ENCODE measurements around the gene EFHC1.
"Not testable (repeated sequence)": the region's sequence is repeated elsewhere in the genome, so short reads cannot be mapped to it uniquely, and the experiment has no call there.

The EFHC1 gene, protein sequence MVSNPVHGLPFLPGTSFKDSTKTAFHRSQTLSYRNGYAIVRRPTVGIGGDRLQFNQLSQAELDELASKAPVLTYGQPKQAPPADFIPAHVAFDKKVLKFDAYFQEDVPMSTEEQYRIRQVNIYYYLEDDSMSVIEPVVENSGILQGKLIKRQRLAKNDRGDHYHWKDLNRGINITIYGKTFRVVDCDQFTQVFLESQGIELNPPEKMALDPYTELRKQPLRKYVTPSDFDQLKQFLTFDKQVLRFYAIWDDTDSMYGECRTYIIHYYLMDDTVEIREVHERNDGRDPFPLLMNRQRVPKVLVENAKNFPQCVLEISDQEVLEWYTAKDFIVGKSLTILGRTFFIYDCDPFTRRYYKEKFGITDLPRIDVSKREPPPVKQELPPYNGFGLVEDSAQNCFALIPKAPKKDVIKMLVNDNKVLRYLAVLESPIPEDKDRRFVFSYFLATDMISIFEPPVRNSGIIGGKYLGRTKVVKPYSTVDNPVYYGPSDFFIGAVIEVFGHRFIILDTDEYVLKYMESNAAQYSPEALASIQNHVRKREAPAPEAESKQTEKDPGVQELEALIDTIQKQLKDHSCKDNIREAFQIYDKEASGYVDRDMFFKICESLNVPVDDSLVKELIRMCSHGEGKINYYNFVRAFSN

GRCh38 chr6:52419809-52420667, at the start of gene EFHC1:
Gene EFHC1 (plus strand): TSS chr6:52420342. CDS start chr6:52420411, 69 bp downstream.
- DNase-seq, result peak; percentile 97

GRCh38 chr6:52371656-52372191, 48.4 kb upstream of the EFHC1 start:
- DNase-seq, result peak; percentile 51

DNA sequence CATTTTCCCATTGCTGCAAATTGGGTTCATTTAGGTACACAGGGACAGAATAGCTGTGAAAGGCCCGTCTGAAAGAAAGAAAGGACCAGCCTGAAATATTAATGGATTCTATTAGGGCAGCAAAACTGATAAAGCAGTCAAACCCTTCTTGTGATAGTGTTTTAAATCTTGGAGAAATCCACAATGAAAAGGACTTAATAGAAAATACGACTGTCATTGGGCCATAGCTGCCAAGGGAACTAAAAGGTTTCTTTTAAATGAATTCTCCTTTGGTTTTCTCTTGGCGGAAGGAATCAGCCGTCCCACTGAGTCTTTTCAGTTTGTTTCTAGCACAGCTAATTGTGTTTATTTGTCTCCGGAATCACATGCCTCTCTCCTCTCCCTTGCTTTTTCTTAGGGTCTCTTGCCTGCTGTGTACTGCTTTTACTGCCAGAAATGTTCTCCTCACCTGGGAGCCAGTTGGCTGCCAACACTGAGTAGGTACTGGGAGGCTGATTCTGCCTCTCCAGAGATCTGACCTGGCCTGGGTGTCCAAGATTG, 46.9 kb upstream of the EFHC1 start:
- DNase-seq, result no peak

DNA sequence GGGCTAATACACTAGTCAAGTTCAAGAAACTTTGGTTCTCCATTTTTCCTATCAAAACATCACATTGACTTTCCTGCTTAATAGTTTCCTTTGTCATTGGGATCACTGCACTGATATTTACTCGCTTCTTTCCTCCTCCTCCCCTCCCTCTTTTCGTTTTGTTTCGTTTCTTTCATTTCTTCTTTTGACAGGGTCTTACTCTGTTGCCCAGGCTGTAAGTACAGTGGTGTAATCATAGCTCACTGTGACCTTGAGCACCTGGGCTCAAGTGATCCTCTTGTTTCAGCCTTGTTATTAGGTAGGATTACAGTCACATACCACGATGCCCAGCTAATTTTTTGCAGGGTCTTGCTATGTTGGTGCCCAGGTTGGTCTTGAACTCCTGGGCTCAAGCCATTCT, 45.9 kb upstream of the EFHC1 start:
- DNase-seq, result no peak

GRCh38 chr6:52375780-52376556, 44.2 kb upstream of the EFHC1 start:
- DNase-seq, result no peak

- DNase-seq, result no peak
Measured at GRCh38 chr6:52376763-52377162, 43.4 kb upstream of the EFHC1 start.

DNA sequence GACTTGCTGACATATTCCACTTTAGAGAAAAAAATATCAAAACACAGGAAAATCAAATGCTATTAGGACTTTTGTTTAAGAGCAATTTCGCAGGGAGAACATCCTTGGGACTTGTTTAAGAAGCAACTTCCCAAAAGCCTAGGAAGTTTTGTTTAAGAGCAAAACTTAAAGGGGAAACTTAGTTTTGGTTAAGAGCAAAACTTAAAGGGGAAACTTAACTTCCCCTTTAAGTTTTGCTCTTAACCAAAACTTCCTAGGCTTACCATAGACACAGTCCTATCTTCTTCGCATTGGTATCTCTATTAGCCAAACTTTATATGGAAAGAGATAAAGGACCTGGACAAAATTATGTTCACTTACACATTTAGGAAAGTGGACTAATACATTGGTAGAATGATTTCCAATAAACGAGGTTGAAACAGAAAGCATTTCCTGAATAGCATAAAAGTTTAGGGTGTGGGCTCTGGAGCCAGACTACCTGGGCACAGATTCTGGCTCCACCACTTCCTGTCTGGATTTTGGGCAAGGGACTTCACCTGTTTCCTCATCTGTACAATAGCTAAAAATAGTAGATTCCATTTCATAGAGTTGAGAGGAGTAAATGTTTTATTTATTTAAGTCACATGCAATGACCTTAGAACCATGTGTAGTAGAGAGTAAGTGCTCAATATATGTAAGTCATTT, 42.5 kb upstream of the EFHC1 start:
- no peak for DNase-seq

- DNase-seq, result no peak
Measured at GRCh38 chr6:52381249-52381648, 38.9 kb upstream of the EFHC1 start.

GRCh38 chr6:52384145-52384766, 35.9 kb upstream of the EFHC1 start:
- DNase-seq, result no peak

DNA sequence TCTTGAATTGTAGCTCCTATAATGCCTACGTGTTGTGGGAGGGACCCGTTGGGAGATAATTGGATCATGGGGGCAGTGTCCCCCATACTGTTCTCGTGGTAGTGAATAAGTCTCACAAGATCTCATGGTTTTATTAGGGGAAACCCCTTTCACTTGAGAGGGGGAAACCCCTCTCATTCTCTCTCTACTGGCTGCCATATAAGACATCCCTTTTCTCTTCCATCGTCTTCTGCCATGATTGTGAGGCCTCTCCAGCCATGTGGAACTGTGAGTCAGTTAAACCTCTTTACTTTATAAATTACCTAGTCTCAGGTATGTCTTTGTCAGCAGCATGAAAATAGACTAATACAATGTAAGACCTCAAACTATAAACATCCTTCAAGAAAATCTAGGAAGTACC, 35.1 kb upstream of the EFHC1 start:
- DNase-seq, result no peak

GRCh38 chr6:52388119-52388518, 32.0 kb upstream of the EFHC1 start:
- DNase-seq, result not testable (repeated sequence)

GRCh38 chr6:52388790-52389189, 31.4 kb upstream of the EFHC1 start:
- no peak for DNase-seq

DNA sequence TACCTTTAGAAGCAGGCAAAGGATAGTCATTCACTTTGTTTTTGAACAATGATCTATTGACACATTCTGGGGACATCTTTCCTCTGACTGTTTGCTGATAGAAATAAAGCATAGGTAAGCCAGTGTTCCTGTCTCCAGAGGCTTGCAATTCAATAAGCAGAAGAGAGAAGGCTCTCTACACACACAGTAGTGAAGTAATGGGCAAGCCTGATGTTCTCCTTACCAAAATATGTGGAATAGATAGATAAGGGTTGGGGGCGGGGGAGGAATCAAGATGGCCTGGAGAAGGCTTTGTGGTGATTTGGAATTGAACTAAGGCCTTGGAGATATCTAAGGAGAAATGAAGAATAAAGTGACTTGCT, 30.9 kb upstream of the EFHC1 start:
- DNase-seq, result no peak

- DNase-seq, result peak; percentile 60
Measured at GRCh38 chr6:52389626-52390360, 30.3 kb upstream of the EFHC1 start.

- peak; percentile 73 for DNase-seq
Measured at GRCh38 chr6:52390361-52390727, 29.8 kb upstream of the EFHC1 start.

- no peak for DNase-seq
Measured at GRCh38 chr6:52391599-52391998, 28.5 kb upstream of the EFHC1 start.

DNA sequence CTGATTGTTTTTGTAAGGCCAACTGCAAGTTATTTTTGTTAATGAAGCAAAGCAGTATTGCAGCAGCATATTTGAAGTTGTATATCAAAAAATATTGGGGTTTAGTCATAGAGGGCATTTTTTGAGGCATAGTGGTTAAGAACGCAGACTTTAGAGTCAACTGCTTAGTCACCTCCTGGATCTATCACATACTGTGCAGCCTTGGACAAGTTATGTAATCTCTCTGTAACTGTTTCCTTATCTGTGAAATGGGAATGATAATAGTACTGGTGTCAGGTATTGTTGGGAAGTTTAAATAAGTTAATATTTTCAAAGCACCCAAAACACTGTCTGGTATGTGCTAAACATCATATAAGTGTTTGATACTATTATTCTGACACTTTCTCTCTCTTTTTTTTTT, 27.2 kb upstream of the EFHC1 start:
- peak; percentile 59 for DNase-seq

- no peak for DNase-seq
Measured at GRCh38 chr6:52393780-52394179, 26.4 kb upstream of the EFHC1 start.

- no peak for DNase-seq
Measured at GRCh38 chr6:52394251-52394666, 25.9 kb upstream of the EFHC1 start.

GRCh38 chr6:52395969-52396368, 24.2 kb upstream of the EFHC1 start:
- no peak for DNase-seq

Data from fibroblast of upper back skin (primary cell).